Neutrophil (primary cell): ENCODE data around the gene CLCA2.

Source experiments
- H3K27ac ChIP-seq: fragments of 200-600 bp; sonication (generic); 2 replicates; pipeline ENCODE4 v1.5.1; 2016; ENCODE audit warnings: mild to moderate bottlenecking, moderate library complexity
- H3K27me3 ChIP-seq: fragments of 200-600 bp; sonication (generic); 2 replicates; pipeline ENCODE4 v1.6.0; 2016; ENCODE audit warnings: mild to moderate bottlenecking
- H3K36me3 ChIP-seq: fragments of 200-600 bp; sonication (generic); 2 replicates; pipeline ENCODE4 v1.5.1; 2017
- H3K4me1 ChIP-seq, 2 experiments: fragments of 200-600 bp in 1 of 2; sonication (generic) in 1 of 2; 1 replicate in 1 of 2; 2 replicates in 1 of 2; pipeline versions ENCODE4 v1.5.1 to v1.6.1; 2013 to 2016; ENCODE audit warnings: low read depth in 1 of 2, low read length in 1 of 2, mild to moderate bottlenecking in 1 of 2, moderate library complexity in 1 of 2; ENCODE audit not compliant: control insufficient read depth in 1 of 2, insufficient read depth in 1 of 2
- H3K4me3 ChIP-seq, 2 experiments: fragments of 200-600 bp in 1 of 2; sonication (generic) in 1 of 2; 1 replicate in 1 of 2; 2 replicates in 1 of 2; pipeline ENCODE4 v1.5.1; 2013 to 2016; ENCODE audit warnings: low read depth in 1 of 2, low read length in 1 of 2, mild to moderate bottlenecking in 1 of 2, moderate library complexity in 1 of 2
- H3K9me3 ChIP-seq: fragments of 200-600 bp; sonication (generic); 2 replicates; pipeline ENCODE4 v1.5.1; 2016
- CTCF ChIP-seq: fragments of 200-600 bp; sonication (generic); IDR thresholded peaks from 2 replicates; pipeline ENCODE4 v1.5.1; 2016; ENCODE audit warnings: antibody characterized with exemption

The CLCA2 gene

GRCh38 chr1:86466109-86466844, 42.3 kb downstream of the CLCA2 start:
- H3K4me3 ChIP-seq, result no peak overlapping the region
- H3K27ac ChIP-seq, result no peak overlapping the region
- no peaks in the 10 kb centered on the region for H3K36me3 ChIP-seq
- TF ChIP-seq CTCF, result no peak
- H3K4me1 ChIP-seq, result no peaks in the 10 kb centered on the region
- no peaks in the 10 kb centered on the region for H3K9me3 ChIP-seq
- no peaks in the 10 kb centered on the region for H3K27me3 ChIP-seq

- Histone ChIP-seq H3K36me3 (no peaks in the 10 kb centered on the region), H3K27me3 (no peaks in the 10 kb centered on the region), H3K4me3 (no peak overlapping the region), H3K4me1 (no peaks in the 10 kb centered on the region), H3K27ac (no peak overlapping the region), H3K9me3 (no peaks in the 10 kb centered on the region)
- no peak for TF ChIP-seq CTCF
Observed at GRCh38 chr1:86466986-86467385, 43.0 kb downstream of the CLCA2 start.

- no peaks in the 10 kb centered on the region for H3K27me3 ChIP-seq
- H3K27ac ChIP-seq, result no peak within 1 kb of the TSS
- TF ChIP-seq CTCF, result no peak
- H3K9me3 ChIP-seq, result no peaks in the 10 kb centered on the region
- no peak within 1 kb of the TSS for H3K4me3 ChIP-seq
- H3K4me1 ChIP-seq, result no peaks in the 10 kb centered on the region
- no peaks in the 10 kb centered on the region for H3K36me3 ChIP-seq
Observed at GRCh38 chr1:86468501-86468977, 44.6 kb downstream of the CLCA2 start, which contains the start of gene CLCA1. Gene CLCA1 (plus strand): TSS chr1:86468927. CDS start chr1:86468972, 45 bp downstream.

- no peaks in the 10 kb centered on the region for H3K27me3 ChIP-seq
- no peak overlapping the region for H3K27ac ChIP-seq
- no peak overlapping the region for H3K4me3 ChIP-seq
- H3K36me3 ChIP-seq, result no peaks in the 10 kb centered on the region
- no peak for TF ChIP-seq CTCF
- no peaks in the 10 kb centered on the region for H3K4me1 ChIP-seq
- no peaks in the 10 kb centered on the region for H3K9me3 ChIP-seq
Observed at GRCh38 chr1:86470859-86471258, 46.9 kb downstream of the CLCA2 start.

- no peak for TF ChIP-seq CTCF
Observed at GRCh38 chr1:86471291-86471690, 47.3 kb downstream of the CLCA2 start.

More at GRCh38 chr1:86471291-86471690, 47.3 kb downstream of the CLCA2 start:
- Histone ChIP-seq H3K4me3 (no peak overlapping the region), H3K4me1 (no peaks in the 10 kb centered on the region), H3K27me3 (no peaks in the 10 kb centered on the region), H3K27ac (no peak overlapping the region), H3K9me3 (no peaks in the 10 kb centered on the region), H3K36me3 (no peaks in the 10 kb centered on the region)
